Panc1 (cell line): Measurements from ENCODE around the gene AANAT. TPM values are rescaled to one million over a fixed set of nuclear protein-coding genes. Genes with fewer than 3 reads are reported as not detected.

Experiments
- ATAC-seq: fragments of 200-7000 bp; cut with Tn5 transposase; 2 replicates; pipeline ENCODE4 v1.9.1; 2020; ENCODE audit warnings: mild to moderate bottlenecking, moderate library complexity
- BruUV-seq: library from RNA; stranded (reverse); fragments of 400-500 nt; replicated peaks from 2 replicates; lab custom pipeline; 2021; lab: Mats Ljungman, UMichigan
- CTCF ChIA-PET: fragments of 300-600 bp; sonication (Branson Sonifier 250); formaldehyde crosslinking; loops from one replicate; lab custom pipeline; 2022; ENCODE audit warnings: antibody characterized with exemption; lab: Charles Lee
- POLR2A ChIA-PET: fragments of 300-600 bp; sonication (Branson Sonifier 250); formaldehyde crosslinking; loops from one replicate; lab custom pipeline; 2022; ENCODE audit warnings: antibody characterized with exemption; lab: Charles Lee
- DNase-seq: peaks from one replicate; pipeline ENCODE4 v3.0.0-alpha.2; 2010; ENCODE audit warnings: low read depth, low spot score
- H3K27ac ChIP-seq: 2 replicates; pipeline ENCODE4 v1.5.1; 2011; ENCODE audit warnings: mild to moderate bottlenecking, low read length, inconsistent platforms
- H3K27me3 ChIP-seq: fragments of 200-500 bp; sonication (Bioruptor generic); 2 replicates; pipeline ENCODE4 v1.6.0; 2014; ENCODE audit warnings: low read length, inconsistent platforms; ENCODE audit not compliant: control insufficient read depth, insufficient read depth
- H3K36me3 ChIP-seq: fragments of 200-500 bp; sonication (Bioruptor generic); 2 replicates; pipeline ENCODE4 v1.5.1; 2014; ENCODE audit warnings: inconsistent platforms, mild to moderate bottlenecking, low read length, moderate library complexity; ENCODE audit not compliant: control insufficient read depth, insufficient read depth
- H3K4me1 ChIP-seq: 2 replicates; pipeline ENCODE4 v1.5.1; 2011; ENCODE audit warnings: inconsistent platforms, mild to moderate bottlenecking, low read length, moderate library complexity; ENCODE audit not compliant: control insufficient read depth, insufficient read depth
- H3K4me3 ChIP-seq, 2 experiments: 2 replicates each; pipeline ENCODE4 v1.5.1; 2011 to 2012; ENCODE audit warnings: low read depth in 2 of 2, low read length in 2 of 2, mild to moderate bottlenecking in 2 of 2, inconsistent platforms in 1 of 2, moderate library complexity in 1 of 2
- H3K9me3 ChIP-seq: fragments of 200-500 bp; sonication (Bioruptor generic); 2 replicates; pipeline ENCODE4 v1.5.1; 2014; ENCODE audit warnings: low read depth, mild to moderate bottlenecking, inconsistent platforms, low read length, moderate library complexity; ENCODE audit not compliant: control insufficient read depth, insufficient read depth
- POLR2AphosphoS5 ChIP-seq: IDR thresholded peaks from 2 replicates; pipeline ENCODE4 v1.6.1; 2012; ENCODE audit warnings: mild to moderate bottlenecking, low read depth, low read length, moderate library complexity
- SIN3A ChIP-seq: IDR thresholded peaks from 2 replicates; pipeline ENCODE4 v1.6.1; 2012; ENCODE audit warnings: low read depth, mild to moderate bottlenecking, low read length, moderate library complexity, borderline replicate concordance; ENCODE audit not compliant: insufficient read depth
- TCF7L2 ChIP-seq: IDR thresholded peaks from 2 replicates; pipeline ENCODE4 v1.6.1; 2011; ENCODE audit warnings: mild to moderate bottlenecking, low read depth, low read length, inconsistent platforms
- in situ Hi-C: cut with HindIII; loops from 2 replicates; pipeline ENCODE4 v1.10.0; 2016; ENCODE audit warnings: low sequenced_read_pairs, low pct_unique_long_range_greater_than_20kb
- intact Hi-C: fragments of 100-400 bp; cut with micrococcal nuclease; formaldehyde crosslinking; loops from one replicate; pipeline ENCODE4 v1.10.0; 2022; ENCODE audit not compliant: unreplicated experiment
- total RNA-seq: library from RNA; stranded (reverse); gene quantifications from one replicate; pipeline ENCODE4 v1.2.1, GENCODE V29; 2021; ENCODE audit not compliant: unreplicated experiment
- TF ChIP-seq, protein P1 (sequence below): fragments of 450-650 bp; IDR thresholded peaks from 2 replicates; pipeline ENCODE4 v1.5.1; 2017; ENCODE audit warnings: mild to moderate bottlenecking
- TF ChIP-seq, protein P2 (sequence below), 2 experiments: IDR thresholded peaks; 2 replicates each; pipeline ENCODE4 v1.6.1; 2011 to 2012; ENCODE audit warnings: low read depth in 2 of 2, control low read depth in 1 of 2, low read length in 1 of 2, mild to moderate bottlenecking in 1 of 2, moderate library complexity in 1 of 2; ENCODE audit not compliant: insufficient read depth in 1 of 2

The AANAT gene
- total RNA-seq, 1 experiment from 2014 or later = not detected

DNA sequence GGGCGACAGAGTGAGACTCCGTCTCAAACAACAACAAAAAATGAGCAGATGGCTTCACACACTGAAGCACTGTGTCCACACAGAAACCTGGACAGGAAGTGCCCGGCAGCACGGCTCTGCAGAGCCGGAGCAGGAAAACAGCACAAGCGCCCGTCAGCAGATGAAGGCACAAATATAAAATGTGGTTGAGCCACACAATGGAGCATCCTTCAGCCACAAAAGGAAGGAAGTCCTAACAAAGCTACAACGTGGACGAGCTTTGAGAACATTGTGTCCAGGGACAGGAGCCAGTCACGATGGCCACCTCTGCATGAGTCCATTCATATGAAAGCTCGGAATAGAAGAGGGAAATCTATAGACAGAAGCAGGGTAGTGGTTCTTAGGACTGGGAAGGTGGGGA, 18.2 kb downstream of the AANAT start:
- Histone ChIP-seq H3K4me3 (no peak overlapping the region), H3K27ac (no peak overlapping the region), H3K36me3 (no peaks in the 10 kb centered on the region), H3K9me3 (no peaks in the 10 kb centered on the region), H3K27me3 (no peaks in the 10 kb centered on the region), H3K4me1 (peaks cover 7% of the 10 kb centered on the region; the same call in 1 of the 2 replicates)
- TF ChIP-seq TCF7L2 (no peak), SIN3A (no peak)
- TF ChIP-seq, protein P1, sequence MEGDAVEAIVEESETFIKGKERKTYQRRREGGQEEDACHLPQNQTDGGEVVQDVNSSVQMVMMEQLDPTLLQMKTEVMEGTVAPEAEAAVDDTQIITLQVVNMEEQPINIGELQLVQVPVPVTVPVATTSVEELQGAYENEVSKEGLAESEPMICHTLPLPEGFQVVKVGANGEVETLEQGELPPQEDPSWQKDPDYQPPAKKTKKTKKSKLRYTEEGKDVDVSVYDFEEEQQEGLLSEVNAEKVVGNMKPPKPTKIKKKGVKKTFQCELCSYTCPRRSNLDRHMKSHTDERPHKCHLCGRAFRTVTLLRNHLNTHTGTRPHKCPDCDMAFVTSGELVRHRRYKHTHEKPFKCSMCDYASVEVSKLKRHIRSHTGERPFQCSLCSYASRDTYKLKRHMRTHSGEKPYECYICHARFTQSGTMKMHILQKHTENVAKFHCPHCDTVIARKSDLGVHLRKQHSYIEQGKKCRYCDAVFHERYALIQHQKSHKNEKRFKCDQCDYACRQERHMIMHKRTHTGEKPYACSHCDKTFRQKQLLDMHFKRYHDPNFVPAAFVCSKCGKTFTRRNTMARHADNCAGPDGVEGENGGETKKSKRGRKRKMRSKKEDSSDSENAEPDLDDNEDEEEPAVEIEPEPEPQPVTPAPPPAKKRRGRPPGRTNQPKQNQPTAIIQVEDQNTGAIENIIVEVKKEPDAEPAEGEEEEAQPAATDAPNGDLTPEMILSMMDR = no peak
- TF ChIP-seq, protein P2, sequence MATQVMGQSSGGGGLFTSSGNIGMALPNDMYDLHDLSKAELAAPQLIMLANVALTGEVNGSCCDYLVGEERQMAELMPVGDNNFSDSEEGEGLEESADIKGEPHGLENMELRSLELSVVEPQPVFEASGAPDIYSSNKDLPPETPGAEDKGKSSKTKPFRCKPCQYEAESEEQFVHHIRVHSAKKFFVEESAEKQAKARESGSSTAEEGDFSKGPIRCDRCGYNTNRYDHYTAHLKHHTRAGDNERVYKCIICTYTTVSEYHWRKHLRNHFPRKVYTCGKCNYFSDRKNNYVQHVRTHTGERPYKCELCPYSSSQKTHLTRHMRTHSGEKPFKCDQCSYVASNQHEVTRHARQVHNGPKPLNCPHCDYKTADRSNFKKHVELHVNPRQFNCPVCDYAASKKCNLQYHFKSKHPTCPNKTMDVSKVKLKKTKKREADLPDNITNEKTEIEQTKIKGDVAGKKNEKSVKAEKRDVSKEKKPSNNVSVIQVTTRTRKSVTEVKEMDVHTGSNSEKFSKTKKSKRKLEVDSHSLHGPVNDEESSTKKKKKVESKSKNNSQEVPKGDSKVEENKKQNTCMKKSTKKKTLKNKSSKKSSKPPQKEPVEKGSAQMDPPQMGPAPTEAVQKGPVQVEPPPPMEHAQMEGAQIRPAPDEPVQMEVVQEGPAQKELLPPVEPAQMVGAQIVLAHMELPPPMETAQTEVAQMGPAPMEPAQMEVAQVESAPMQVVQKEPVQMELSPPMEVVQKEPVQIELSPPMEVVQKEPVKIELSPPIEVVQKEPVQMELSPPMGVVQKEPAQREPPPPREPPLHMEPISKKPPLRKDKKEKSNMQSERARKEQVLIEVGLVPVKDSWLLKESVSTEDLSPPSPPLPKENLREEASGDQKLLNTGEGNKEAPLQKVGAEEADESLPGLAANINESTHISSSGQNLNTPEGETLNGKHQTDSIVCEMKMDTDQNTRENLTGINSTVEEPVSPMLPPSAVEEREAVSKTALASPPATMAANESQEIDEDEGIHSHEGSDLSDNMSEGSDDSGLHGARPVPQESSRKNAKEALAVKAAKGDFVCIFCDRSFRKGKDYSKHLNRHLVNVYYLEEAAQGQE (IDR thresholded peaks at IDR 0.05; ENCODE audit: insufficient read depth in 1 of 2, low read depth in 2 of 2, low read length in 1 of 2) = no peak
- no TSS peak for BruUV-seq
- in situ Hi-C loops = no loop called here
- DNase-seq = no peak
- intact Hi-C loops = no loop called here
- ChIA-PET POLR2A (interaction anchor here (0.5 to 1.0 kb wide), 4 partner anchors 13 to 67 kb away, joined by 3 read pairs; no protein-coding TSS in a partner anchor), CTCF (interaction anchor here (0.5 to 0.6 kb wide), 2 partner anchors 184 to 614 kb away, joined by 3 to 10 read pairs; no protein-coding TSS in a partner anchor)
- no peak for ATAC-seq

DNA sequence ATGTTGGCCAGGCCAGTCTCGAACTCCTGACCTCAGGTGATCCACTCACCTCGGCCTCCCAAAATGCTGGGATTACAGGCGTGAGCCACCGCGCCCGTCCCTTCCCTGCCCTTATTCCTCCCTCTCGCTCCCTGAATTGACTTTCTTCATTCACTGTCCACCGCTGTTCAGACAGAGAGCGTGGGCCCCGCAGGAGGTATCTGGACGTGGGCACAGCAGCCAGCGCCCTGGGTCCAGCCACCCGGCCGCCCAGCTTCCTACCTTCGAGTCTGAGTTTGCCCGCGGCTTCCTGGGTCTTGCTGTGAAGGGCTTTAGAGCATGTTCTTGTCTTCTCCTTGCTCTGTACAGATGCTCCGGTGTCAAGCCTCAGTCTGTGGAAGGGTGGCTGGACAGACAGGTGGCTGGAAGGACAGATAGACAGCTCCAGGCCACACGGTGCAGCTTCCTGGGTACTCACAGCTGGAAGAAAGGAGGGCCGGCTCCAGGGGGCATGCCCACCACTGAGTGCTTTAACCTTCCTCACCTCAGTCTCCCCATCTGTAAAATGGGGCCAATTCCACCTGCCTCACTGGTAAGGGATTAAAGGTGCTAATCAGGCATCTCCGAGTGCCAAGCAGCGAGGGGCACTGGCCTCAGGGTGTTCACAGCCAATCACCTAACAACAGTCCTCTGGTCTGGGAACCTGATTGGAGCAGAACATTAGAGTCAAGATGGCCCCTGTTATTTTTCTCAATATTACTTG, 20.2 kb downstream of the AANAT start:
- TF ChIP-seq, protein P2 (IDR thresholded peaks at IDR 0.05; ENCODE audit: insufficient read depth in 1 of 2, low read depth in 2 of 2, low read length in 1 of 2) = no peak
- TF ChIP-seq POLR2AphosphoS5 = no peak
- TF ChIP-seq, protein P1 = no peak
- ATAC-seq = no peak
- in situ Hi-C loops = no loop called here
- Histone ChIP-seq H3K27ac (no peak overlapping the region), H3K27me3 (no peaks in the 10 kb centered on the region), H3K4me3 (no peak overlapping the region), H3K36me3 (no peaks in the 10 kb centered on the region), H3K9me3 (no peaks in the 10 kb centered on the region), H3K4me1 (peaks cover 19% of the 10 kb centered on the region)
- DNase-seq = no peak
- intact Hi-C loops = no loop called here
- BruUV-seq = TSS peak; percentile 83
- ChIA-PET POLR2A (interaction anchor here (0.6 to 0.7 kb wide), 2 partner anchors 137 to 195 kb away, joined by 4 to 9 read pairs; no protein-coding TSS in a partner anchor), CTCF (no interaction called here)
